C4-2B (cell line): ENCODE data around the gene PCMTD2.

Source experiments
- ZFX ChIP-seq: fragments of 450-650 bp; IDR thresholded peaks from 2 replicates; pipeline ENCODE4 v1.6.1; 2017
- TF ChIP-seq, protein P1 (sequence below): fragments of 450-650 bp; conservative IDR thresholded peaks from 2 replicates; pipeline ENCODE4 v1.5.1; 2017; ENCODE audit warnings: mild to moderate bottlenecking

DNA sequence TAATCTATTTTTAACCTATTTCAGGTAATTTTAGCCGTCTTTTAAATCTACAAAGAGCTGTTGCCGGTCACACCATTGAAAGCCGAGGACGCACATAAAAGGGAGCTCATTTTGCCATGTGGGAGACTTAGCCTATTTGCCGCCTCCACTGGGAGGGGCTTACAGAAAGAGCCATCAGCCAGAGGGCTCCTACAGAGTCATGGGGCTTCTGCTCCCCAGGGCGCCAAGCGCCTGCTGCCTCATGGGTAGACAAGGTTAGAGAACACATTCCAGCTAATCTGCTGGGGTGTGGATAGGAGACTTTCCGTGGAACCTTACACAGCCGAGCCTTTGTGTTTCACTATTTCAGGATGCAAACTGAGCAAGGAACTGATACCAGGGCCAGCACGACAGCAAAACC is 12.6 kb downstream of the PCMTD2 start:
- TF ChIP-seq, protein P1, sequence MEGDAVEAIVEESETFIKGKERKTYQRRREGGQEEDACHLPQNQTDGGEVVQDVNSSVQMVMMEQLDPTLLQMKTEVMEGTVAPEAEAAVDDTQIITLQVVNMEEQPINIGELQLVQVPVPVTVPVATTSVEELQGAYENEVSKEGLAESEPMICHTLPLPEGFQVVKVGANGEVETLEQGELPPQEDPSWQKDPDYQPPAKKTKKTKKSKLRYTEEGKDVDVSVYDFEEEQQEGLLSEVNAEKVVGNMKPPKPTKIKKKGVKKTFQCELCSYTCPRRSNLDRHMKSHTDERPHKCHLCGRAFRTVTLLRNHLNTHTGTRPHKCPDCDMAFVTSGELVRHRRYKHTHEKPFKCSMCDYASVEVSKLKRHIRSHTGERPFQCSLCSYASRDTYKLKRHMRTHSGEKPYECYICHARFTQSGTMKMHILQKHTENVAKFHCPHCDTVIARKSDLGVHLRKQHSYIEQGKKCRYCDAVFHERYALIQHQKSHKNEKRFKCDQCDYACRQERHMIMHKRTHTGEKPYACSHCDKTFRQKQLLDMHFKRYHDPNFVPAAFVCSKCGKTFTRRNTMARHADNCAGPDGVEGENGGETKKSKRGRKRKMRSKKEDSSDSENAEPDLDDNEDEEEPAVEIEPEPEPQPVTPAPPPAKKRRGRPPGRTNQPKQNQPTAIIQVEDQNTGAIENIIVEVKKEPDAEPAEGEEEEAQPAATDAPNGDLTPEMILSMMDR, result no peak
- no peak for TF ChIP-seq ZFX
